Fibroblast of the aortic adventitia (primary cell): ENCODE results near the gene METTL23. TPM values are rescaled to one million over a fixed set of nuclear protein-coding genes. Genes with fewer than 3 reads are reported as not detected.

Source experiments
- DNase-seq: peaks from one replicate; pipeline ENCODE4 v3.0.0-alpha.2; 2010; ENCODE audit warnings: low read depth
- H3K4me3 ChIP-seq: 2 replicates; pipeline ENCODE4 v1.5.1; 2011; ENCODE audit warnings: low read depth, mild to moderate bottlenecking, control low read depth, low read length, moderate library complexity
- CTCF ChIP-seq: IDR thresholded peaks from 2 replicates; pipeline ENCODE4 v1.5.1; 2011; ENCODE audit warnings: mild to moderate bottlenecking, low read length, control low read depth, inconsistent platforms; ENCODE audit not compliant: insufficient read depth
- total RNA-seq: library from RNA; depleted of rRNA; stranded (reverse); fragments of >200 nt; gene quantifications from 2 replicates; pipeline ENCODE4 v1.2.3, GENCODE V29; 2012; ENCODE audit warnings: low replicate concordance

The METTL23 gene
- total RNA-seq, 1 donor = 29.1 TPM

- peak overlapping the region; percentile 11 for H3K4me3 ChIP-seq
- TF ChIP-seq CTCF = no peak
- DNase-seq = no peak
Observed at GRCh38 chr17:76733618-76733957, 6.9 kb downstream of the METTL23 start.

- TF ChIP-seq CTCF = no peak
- DNase-seq = peak; percentile 39
- H3K4me3 ChIP-seq = peak overlapping the region; percentile 95
Observed at GRCh38 chr17:76734080-76734840, 7.6 kb downstream of the METTL23 start.

- H3K4me3 ChIP-seq = peak overlapping the region; percentile 95
Observed at GRCh38 chr17:76735006-76735405, 8.4 kb downstream of the METTL23 start.

GRCh38 chr17:76735586-76736348, 9.1 kb downstream of the METTL23 start:
- DNase-seq = no peak
- TF ChIP-seq CTCF = no peak
- H3K4me3 ChIP-seq = peak overlapping the region; percentile 95

More at GRCh38 chr17:76735006-76735405, 8.4 kb downstream of the METTL23 start:
- TF ChIP-seq CTCF = no peak
- peak; percentile 59 for DNase-seq

- peak; percentile 41 for TF ChIP-seq CTCF
- DNase-seq = peak; percentile 63
- peak overlapping the region; percentile 95 for H3K4me3 ChIP-seq
Observed at GRCh38 chr17:76736349-76737081, 9.9 kb downstream of the METTL23 start.

GRCh38 chr17:76737082-76737675, 10.5 kb downstream of the METTL23 start, which contains the start of gene SRSF2:
Gene SRSF2 (minus strand): TSS chr17:76737331. CDS start chr17:76737160, 171 bp downstream.
- peak; percentile 99 for DNase-seq
- H3K4me3 ChIP-seq = peak within 1 kb of the TSS; percentile 95
- no peak for TF ChIP-seq CTCF
